NT2/D1 (cell line): ENCODE measurements around the gene CD96.

ENCODE experiments used
- YY1 ChIP-seq: IDR thresholded peaks from 2 replicates; pipeline ENCODE4 v1.6.1; 2011; ENCODE audit not compliant: insufficient read length, insufficient read depth
- ZNF274 ChIP-seq: IDR thresholded peaks from 2 replicates; pipeline ENCODE4 v1.6.1; 2011; ENCODE audit warnings: mild to moderate bottlenecking, low read depth, low read length

DNA sequence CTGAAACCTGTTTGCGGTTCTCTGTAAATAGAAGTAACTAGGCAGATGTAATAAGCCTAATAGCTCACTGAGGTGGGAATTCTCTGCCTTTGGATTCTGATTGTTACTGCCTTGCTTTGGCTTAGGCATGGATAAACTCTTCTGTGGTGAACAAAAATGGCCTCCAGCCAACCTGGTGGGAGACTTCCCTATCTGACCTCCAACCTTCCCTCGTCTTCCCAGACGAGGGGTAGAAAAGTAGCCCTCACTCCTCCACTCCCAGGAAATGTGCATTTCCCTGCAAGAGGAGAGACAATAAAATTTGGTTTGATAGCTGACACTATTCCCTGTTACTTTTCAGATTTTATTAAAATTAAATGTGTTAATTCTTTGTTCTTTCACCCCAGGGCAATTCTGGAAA lies 606 bp upstream of the CD96 start:
- TF ChIP-seq ZNF274 (no peak), YY1 (no peak)
